IMR-90 (cell line): ENCODE results near the gene CAPN10. TPM values are rescaled to one million over a fixed set of nuclear protein-coding genes. Genes with fewer than 3 reads are reported as not detected.

ENCODE experiments used
- ATAC-seq: fragments of 200-7000 bp; cut with Tn5 transposase; 2 replicates; pipeline ENCODE4 v1.9.1; 2020; ENCODE audit warnings: low read depth, mild to moderate bottlenecking, moderate library complexity
- BruUV-seq: library from RNA; stranded (reverse); fragments of 400-500 nt; replicated peaks from 2 replicates; lab custom pipeline; 2021; lab: Mats Ljungman, UMichigan
- CTCF ChIA-PET: fragments of 300-600 bp; formaldehyde crosslinking; extraction: SDS; loops from one replicate; lab custom pipeline; 2021; ENCODE audit warnings: antibody characterized with exemption; lab: Yijun Ruan, JAX
- POLR2A ChIA-PET: fragments of 300-600 bp; sonication (Branson Sonifier 250); formaldehyde crosslinking; loops from one replicate; lab custom pipeline; 2022; ENCODE audit warnings: antibody characterized with exemption; ENCODE audit not compliant: unreplicated experiment; lab: Charles Lee
- DNase-seq: peaks from one replicate; pipeline ENCODE4 v3.0.0; 2013
- H2AFZ ChIP-seq: replicated peaks from 2 replicates; pipeline ENCODE3; 2013; ENCODE audit warnings: low read length, mild to moderate bottlenecking; ENCODE audit not compliant: poor library complexity
- H2AK5ac ChIP-seq: 2 replicates; pipeline ENCODE4 v1.6.1; 2013; ENCODE audit warnings: low read depth, low read length, inconsistent platforms
- H2AK9ac ChIP-seq: replicated peaks from 2 replicates; pipeline ENCODE3; 2013; ENCODE audit warnings: mild to moderate bottlenecking, low read depth, low read length, moderate library complexity; ENCODE audit not compliant: poor library complexity
- H2BK120ac ChIP-seq: 2 replicates; pipeline ENCODE4 v1.6.1; 2013; ENCODE audit warnings: low read depth, low read length, inconsistent platforms
- H2BK15ac ChIP-seq: 3 replicates; pipeline ENCODE4 v1.6.1; 2013; ENCODE audit warnings: low read depth, low read length, inconsistent platforms
- H2BK20ac ChIP-seq: 2 replicates; pipeline ENCODE4 v1.6.1; 2013; ENCODE audit warnings: low read depth, mild to moderate bottlenecking, inconsistent platforms, low read length, moderate library complexity
- H2BK5ac ChIP-seq: 2 replicates; pipeline ENCODE4 v1.6.1; 2013; ENCODE audit warnings: mild to moderate bottlenecking, low read depth, low read length, inconsistent platforms; ENCODE audit not compliant: poor library complexity, severe bottlenecking
- H3K14ac ChIP-seq: replicated peaks from 2 replicates; pipeline ENCODE4 v1.6.1; 2013; ENCODE audit warnings: low read depth, low read length, inconsistent platforms
- H3K18ac ChIP-seq: 2 replicates; pipeline ENCODE4 v1.6.1; 2013; ENCODE audit warnings: low read depth, low read length, control low read depth
- H3K23ac ChIP-seq: 2 replicates; pipeline ENCODE4 v1.6.1; 2013; ENCODE audit warnings: low read depth, low read length, inconsistent platforms
- H3K27ac ChIP-seq: 2 replicates; pipeline ENCODE4 v1.5.1; 2013; ENCODE audit warnings: mild to moderate bottlenecking, control low read depth, low read length; ENCODE audit not compliant: insufficient read depth
- H3K27me3 ChIP-seq: 2 replicates; pipeline ENCODE4 v1.6.1; 2013; ENCODE audit warnings: low read length; ENCODE audit not compliant: control insufficient read depth, insufficient read depth
- H3K36me3 ChIP-seq: 2 replicates; pipeline ENCODE4 v1.6.1; 2013; ENCODE audit warnings: low read length, mixed read lengths; ENCODE audit not compliant: control insufficient read depth, insufficient read depth
- H3K4ac ChIP-seq: 2 replicates; pipeline ENCODE4 v1.6.1; 2013; ENCODE audit warnings: low read depth, low read length, inconsistent platforms
- H3K4me1 ChIP-seq: 2 replicates; pipeline ENCODE4 v1.6.1; 2013; ENCODE audit warnings: low read length, mixed read lengths; ENCODE audit not compliant: control insufficient read depth, insufficient read depth
- H3K4me2 ChIP-seq: 2 replicates; pipeline ENCODE4 v1.6.1; 2013; ENCODE audit warnings: low read depth, mild to moderate bottlenecking, control low read depth, low read length, moderate library complexity
- H3K4me3 ChIP-seq: 2 replicates; pipeline ENCODE4 v1.5.1; 2013; ENCODE audit warnings: low read depth, mild to moderate bottlenecking, control low read depth, low read length, moderate library complexity; ENCODE audit not compliant: insufficient read depth
- H3K56ac ChIP-seq: 2 replicates; pipeline ENCODE4 v1.6.1; 2013; ENCODE audit warnings: low read length, inconsistent platforms; ENCODE audit not compliant: insufficient read depth; ENCODE audit errors: extremely low read depth
- H3K79me1 ChIP-seq, 2 experiments: 2 replicates each; pipeline ENCODE4 v1.6.1; 2013; ENCODE audit warnings: low read length in 2 of 2, inconsistent platforms in 1 of 2, low read depth in 1 of 2
- H3K9ac ChIP-seq: 2 replicates; pipeline ENCODE4 v1.6.1; 2013; ENCODE audit warnings: low read depth, low read length, control low read depth
- H3K9me1 ChIP-seq: 2 replicates; pipeline ENCODE4 v1.6.1; 2013; ENCODE audit warnings: low read length, inconsistent platforms; ENCODE audit not compliant: insufficient read depth
- H3K9me3 ChIP-seq: 2 replicates; pipeline ENCODE4 v1.6.1; 2013; ENCODE audit warnings: low read length; ENCODE audit not compliant: control insufficient read depth, insufficient read depth
- H4K20me1 ChIP-seq: 2 replicates; pipeline ENCODE4 v1.6.1; 2013; ENCODE audit warnings: low read length, inconsistent platforms; ENCODE audit not compliant: insufficient read depth
- H4K5ac ChIP-seq: 2 replicates; pipeline ENCODE4 v1.6.1; 2013; ENCODE audit warnings: mild to moderate bottlenecking, low read depth, low read length, control low read depth
- H4K8ac ChIP-seq, 2 experiments: 2 replicates each; pipeline ENCODE4 v1.6.1; 2013; ENCODE audit warnings: low read depth in 2 of 2, low read length in 2 of 2, control low read depth in 1 of 2, inconsistent platforms in 1 of 2
- H4K91ac ChIP-seq: 2 replicates; pipeline ENCODE4 v1.6.1; 2013; ENCODE audit warnings: low read depth, low read length, inconsistent platforms; ENCODE audit not compliant: insufficient read depth
- BHLHE40 ChIP-seq: fragments of 150-350 bp; IDR thresholded peaks from 2 replicates; pipeline ENCODE4 v1.6.1; 2016; ENCODE audit warnings: mild to moderate bottlenecking, low read depth, low read length
- CEBPB ChIP-seq: IDR thresholded peaks from 2 replicates; pipeline ENCODE4 v1.6.1; 2012; ENCODE audit warnings: low read depth, low read length, improper control_type of control experiment
- CHD1 ChIP-seq: IDR thresholded peaks from 2 replicates; pipeline ENCODE4 v1.6.1; 2012; ENCODE audit warnings: low read depth, low read length, improper control_type of control experiment
- FOS ChIP-seq: fragments of 150-350 bp; IDR thresholded peaks from 2 replicates; pipeline ENCODE4 v1.6.1; 2016; ENCODE audit warnings: low read depth, low read length
- MAFK ChIP-seq: IDR thresholded peaks from 2 replicates; pipeline ENCODE4 v1.6.1; 2012; ENCODE audit warnings: low read depth, low read length, improper control_type of control experiment
- MAZ ChIP-seq: IDR thresholded peaks from 2 replicates; pipeline ENCODE4 v1.6.1; 2012; ENCODE audit warnings: low read depth, mild to moderate bottlenecking, low read length, improper control_type of control experiment, moderate library complexity, borderline replicate concordance
- MXI1 ChIP-seq: IDR thresholded peaks from 2 replicates; pipeline ENCODE4 v1.6.1; 2012; ENCODE audit warnings: low read depth, mild to moderate bottlenecking, low read length, moderate library complexity, borderline replicate concordance
- NFE2L2 ChIP-seq: fragments of 150-350 bp; IDR thresholded peaks from 2 replicates; pipeline ENCODE4 v1.6.1; 2016; ENCODE audit warnings: low read depth, mild to moderate bottlenecking, low read length
- POLR2A ChIP-seq: IDR thresholded peaks from 2 replicates; pipeline ENCODE4 v1.6.1; 2012; ENCODE audit warnings: mild to moderate bottlenecking, low read depth, low read length
- RAD21 ChIP-seq: IDR thresholded peaks from 2 replicates; pipeline ENCODE4 v1.6.1; 2012; ENCODE audit warnings: low read length, improper control_type of control experiment
- RCOR1 ChIP-seq: IDR thresholded peaks from 2 replicates; pipeline ENCODE4 v1.6.1; 2012; ENCODE audit warnings: mild to moderate bottlenecking, low read length, improper control_type of control experiment; ENCODE audit not compliant: insufficient replicate concordance
- RFX5 ChIP-seq: IDR thresholded peaks from 2 replicates; pipeline ENCODE4 v1.8.0; 2012; ENCODE audit warnings: low read depth, mild to moderate bottlenecking, low read length, moderate library complexity
- SMC3 ChIP-seq: fragments of 150-350 bp; IDR thresholded peaks from 2 replicates; pipeline ENCODE4 v1.6.1; 2016; ENCODE audit warnings: low read depth, mild to moderate bottlenecking, antibody characterized with exemption, low read length, moderate library complexity
- WGBS, 2 experiments: methylation state at CpG; one replicate each; pipeline versions ENCODE4 v1.1.5 to v1.1.7; 2013; ENCODE audit warnings: missing lambda C conversion rate in 2 of 2; ENCODE audit not compliant: insufficient read length in 1 of 2; ENCODE audit errors: extremely low coverage in 2 of 2; 5-methylcytosine and 5-hydroxymethylcytosine counted together
- dilution Hi-C: fragments of 300-500 bp; cut with HindIII; formaldehyde crosslinking; loops from one replicate; pipeline ENCODE4 v1.14.3; 2018; ENCODE audit warnings: low sequenced_read_pairs; ENCODE audit not compliant: unreplicated experiment
- in situ Hi-C: fragments of 300-500 bp; cut with MboI; formaldehyde crosslinking; loops from 3 replicates; pipeline ENCODE4 v1.14.3; 2019; ENCODE audit warnings: low sequenced_read_pairs, inconsistent platforms, mixed read lengths
- intact Hi-C: fragments of 100-400 bp; cut with micrococcal nuclease; formaldehyde crosslinking; loops from 2 replicates; pipeline ENCODE4 v1.10.0; 2022
- polyA plus RNA-seq, 3 experiments: library from polyadenylated mRNA; depleted of rRNA; stranded (reverse); fragments of >200 nt; gene quantifications; 2 replicates each; pipeline ENCODE4 v1.2.3, GENCODE V29; 2012; ENCODE audit warnings: low replicate concordance in 1 of 3
- total RNA-seq: library from RNA; depleted of rRNA; stranded (reverse); fragments of >200 nt; gene quantifications from 2 replicates; pipeline ENCODE4 v1.2.3, GENCODE V29; 2012
- TF ChIP-seq, protein P1 (sequence below): conservative IDR thresholded peaks from 2 replicates; pipeline ENCODE4 v1.5.1; 2012; ENCODE audit warnings: mild to moderate bottlenecking, low read depth, low read length, improper control_type of control experiment
- TF ChIP-seq, protein P2 (sequence below): fragments of 150-350 bp; IDR thresholded peaks from 2 replicates; pipeline ENCODE4 v1.6.1; 2016; ENCODE audit warnings: low read depth, mild to moderate bottlenecking, low read length, moderate library complexity, borderline replicate concordance

The CAPN10 gene
- total and polyA plus RNA-seq, 2 of the 4 experiments (the other 2 are of a cell fraction): 6.3 to 20.9 TPM

DNA sequence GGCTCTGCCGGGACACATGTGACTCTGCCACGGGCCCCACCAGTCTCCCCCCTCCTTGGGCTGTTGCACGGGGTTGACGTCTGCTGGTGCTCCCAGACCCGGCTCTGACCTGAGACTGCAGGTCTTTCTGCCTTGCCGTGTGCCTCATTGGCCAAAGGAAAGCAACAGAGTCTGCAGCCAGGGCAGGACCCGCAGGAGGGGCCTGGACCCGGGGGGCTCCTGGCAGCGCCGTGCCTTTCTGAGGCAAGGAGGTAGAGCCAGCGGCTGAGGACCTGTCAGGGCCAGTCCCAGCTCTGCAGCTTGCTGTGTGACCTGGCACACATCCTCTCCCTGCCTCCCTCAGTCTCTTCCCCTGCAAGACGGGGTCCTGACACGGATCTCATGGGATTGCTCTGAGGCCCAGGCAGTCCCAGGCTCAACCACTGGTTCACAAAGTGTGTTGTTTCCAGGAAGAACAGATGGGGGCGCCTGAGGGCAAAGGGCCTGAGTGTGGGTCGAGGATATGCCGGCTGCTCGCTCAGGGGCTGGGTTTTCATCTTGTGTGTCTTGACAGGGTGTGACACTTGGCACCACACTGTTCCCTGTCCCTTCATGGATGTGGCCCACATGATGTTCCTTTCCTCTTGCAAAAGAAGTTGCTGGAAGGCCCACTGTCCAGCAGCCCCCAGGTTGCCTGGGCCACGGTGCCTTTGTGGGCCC lies 9.0 kb downstream of the CAPN10 start:
- Histone ChIP-seq H2BK120ac (no peak overlapping the region), H3K23ac (no peak overlapping the region), H3K27me3 (no peaks in the 10 kb centered on the region), H4K91ac (no peak overlapping the region), H3K9ac (no peak overlapping the region), H2BK5ac (no peak overlapping the region), H3K4me3 (no peak overlapping the region), H3K18ac (no peak overlapping the region), H2AK9ac (no peak overlapping the region), H2BK20ac (no peak overlapping the region), H4K5ac (no peak overlapping the region), H3K4ac (no peak overlapping the region), H2AK5ac (no peak overlapping the region), H2BK15ac (no peak overlapping the region), H4K20me1 (no peaks in the 10 kb centered on the region; the same call in 1 of the 2 replicates), H3K14ac (no peak overlapping the region), H3K79me1 (peaks cover 0 to 22% of the 10 kb centered on the region in 2 experiments; a peak in 2 of 4 replicates), H3K4me1 (no peaks in the 10 kb centered on the region), H3K4me2 (no peak overlapping the region), H3K36me3 (peaks cover 35% of the 10 kb centered on the region), H3K56ac (no peak overlapping the region), H3K9me3 (no peaks in the 10 kb centered on the region), H3K27ac (no peak overlapping the region), H2AFZ (no peak overlapping the region), H3K9me1 (no peaks in the 10 kb centered on the region), H4K8ac (no peak overlapping the region)
- dilution Hi-C loops (no loop called here), intact Hi-C loops (no loop called here), in situ Hi-C loops (no loop called here)
- BruUV-seq: no TSS peak
- no peak for DNase-seq
- WGBS, 2 experiments: 69% methylated on average over 11 of the region's 18 CpGs; no CpG with 5 or more reads in 1 of the 2 experiments
- peak; percentile 64 for ATAC-seq
- ChIA-PET POLR2A (no interaction called here), CTCF (no interaction called here)
- no peak for TF ChIP-seq MAZ
- no peak for TF ChIP-seq POLR2A
- no peak for TF ChIP-seq BHLHE40
- no peak for TF ChIP-seq MXI1
- no peak for TF ChIP-seq CEBPB
- no peak for TF ChIP-seq CHD1
- TF ChIP-seq SMC3: peak; percentile 23; the same call in 1 of the 2 replicates
- no peak for TF ChIP-seq RCOR1
- no peak for TF ChIP-seq MAFK
- TF ChIP-seq, protein P1, sequence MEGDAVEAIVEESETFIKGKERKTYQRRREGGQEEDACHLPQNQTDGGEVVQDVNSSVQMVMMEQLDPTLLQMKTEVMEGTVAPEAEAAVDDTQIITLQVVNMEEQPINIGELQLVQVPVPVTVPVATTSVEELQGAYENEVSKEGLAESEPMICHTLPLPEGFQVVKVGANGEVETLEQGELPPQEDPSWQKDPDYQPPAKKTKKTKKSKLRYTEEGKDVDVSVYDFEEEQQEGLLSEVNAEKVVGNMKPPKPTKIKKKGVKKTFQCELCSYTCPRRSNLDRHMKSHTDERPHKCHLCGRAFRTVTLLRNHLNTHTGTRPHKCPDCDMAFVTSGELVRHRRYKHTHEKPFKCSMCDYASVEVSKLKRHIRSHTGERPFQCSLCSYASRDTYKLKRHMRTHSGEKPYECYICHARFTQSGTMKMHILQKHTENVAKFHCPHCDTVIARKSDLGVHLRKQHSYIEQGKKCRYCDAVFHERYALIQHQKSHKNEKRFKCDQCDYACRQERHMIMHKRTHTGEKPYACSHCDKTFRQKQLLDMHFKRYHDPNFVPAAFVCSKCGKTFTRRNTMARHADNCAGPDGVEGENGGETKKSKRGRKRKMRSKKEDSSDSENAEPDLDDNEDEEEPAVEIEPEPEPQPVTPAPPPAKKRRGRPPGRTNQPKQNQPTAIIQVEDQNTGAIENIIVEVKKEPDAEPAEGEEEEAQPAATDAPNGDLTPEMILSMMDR: 0 out of 2 replicates have a peak, but pooled peaks have one; percentile 29
- TF ChIP-seq NFE2L2: no peak
- no peak for TF ChIP-seq FOS
- TF ChIP-seq, protein P2, sequence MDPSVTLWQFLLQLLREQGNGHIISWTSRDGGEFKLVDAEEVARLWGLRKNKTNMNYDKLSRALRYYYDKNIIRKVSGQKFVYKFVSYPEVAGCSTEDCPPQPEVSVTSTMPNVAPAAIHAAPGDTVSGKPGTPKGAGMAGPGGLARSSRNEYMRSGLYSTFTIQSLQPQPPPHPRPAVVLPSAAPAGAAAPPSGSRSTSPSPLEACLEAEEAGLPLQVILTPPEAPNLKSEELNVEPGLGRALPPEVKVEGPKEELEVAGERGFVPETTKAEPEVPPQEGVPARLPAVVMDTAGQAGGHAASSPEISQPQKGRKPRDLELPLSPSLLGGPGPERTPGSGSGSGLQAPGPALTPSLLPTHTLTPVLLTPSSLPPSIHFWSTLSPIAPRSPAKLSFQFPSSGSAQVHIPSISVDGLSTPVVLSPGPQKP: no peak
- peak; percentile 30; the same call in 1 of the 2 replicates for TF ChIP-seq RAD21
- TF ChIP-seq RFX5: no peak
